Pancreas (tissue), 10 donors: Measurements from ENCODE around the gene TNFRSF14. TPM values are rescaled to one million over a fixed set of nuclear protein-coding genes. Genes with fewer than 3 reads are reported as not detected.

Source experiments
- ATAC-seq, 4 donors: fragments of 200-7000 bp; cut with Tn5 transposase; one replicate each; pipeline versions ENCODE4 v1.8.0 to v1.9.1; 2020; ENCODE audit warnings: mild to moderate bottlenecking in 4 of 4, moderate library complexity in 4 of 4
- DNase-seq, 6 donors: peaks; one replicate each; pipeline ENCODE4 v3.0.0-alpha.2; 2020
- FAIRE-seq: peaks from 2 replicates; lab custom pipeline; 2012; peaks lifted over from hg19 to GRCh38; lab: Jason Lieb, UNC
- H3K27ac ChIP-seq, 4 donors: fragments of 200-600 bp; sonication (generic); 1 replicate in 3 of 4; 2 replicates in 1 of 4; pipeline versions ENCODE4 v1.5.0 to v1.8.0; 2020
- H3K27me3 ChIP-seq, 4 donors: fragments of 200-600 bp; one replicate each; pipeline ENCODE4 v1.8.0; 2021
- H3K36me3 ChIP-seq, 3 donors: fragments of 200-600 bp; sonication (generic) in 1 of 3; one replicate each; pipeline versions ENCODE4 v1.5.0 to v1.8.0; 2020 to 2021
- H3K4me1 ChIP-seq, 3 donors: fragments of 200-600 bp; one replicate each; pipeline ENCODE4 v1.8.0; 2021
- H3K4me3 ChIP-seq, 4 donors: fragments of 200-600 bp; sonication (generic) in 2 of 4; one replicate each; pipeline versions ENCODE4 v1.5.0 to v1.8.0; 2020 to 2021
- H3K9me3 ChIP-seq, 4 donors: fragments of 200-600 bp; one replicate each; pipeline ENCODE4 v1.8.0; 2021
- WGBS, 2 donors: extraction: QIAGEN DNeasy Blood & Tissue Kit; methylation state at CpG; one replicate each; pipeline ENCODE4 v1.1.7; 2013; 5-methylcytosine and 5-hydroxymethylcytosine counted together
- intact Hi-C, 3 donors: fragments of 100-400 bp; cut with DNase I; formaldehyde crosslinking; loops; one replicate each; pipeline versions ENCODE4 v1.11.1 to v1.14.2; 2022
- polyA plus RNA-seq, 2 donors: library from polyadenylated mRNA; stranded (reverse); fragments of 200-250 nt; gene quantifications; one replicate each; pipeline ENCODE4 v1.2.3, GENCODE V29; 2013
- total RNA-seq, 6 donors: library from RNA; stranded (reverse); fragmentation: NEBNext Ultra II Directional in 4 of 6; extraction: Animal tissue kit (Norgen Biotek cat#: 25700) in 4 of 6; gene quantifications; one replicate each; pipeline versions ENCODE4 v1.2.1 to v1.2.4, GENCODE V29; 2021 to 2023
- TF ChIP-seq, protein P1 (sequence below), 4 donors: fragments of 200-600 bp; sonication (generic) in 3 of 4; IDR thresholded peaks; one replicate each; pipeline versions ENCODE4 v1.5.0 to v1.8.0; 2021; ENCODE audit warnings: antibody characterized with exemption in 4 of 4
- donor health status: healthy with polysubstance abuse.
- donor health status: DM: no; HTN: no; CAD: no; lungs with moderate emphysema.
- donor health status: DM: no; HTN: no; CAD: no.
- donor health status: control.
- donor health status: control.
- donor health status: Bipolar disorder and iron deficiency.
- donor health status: DM: yes; HTN: yes; CAD: no.
- donor health status: DM: no; HTN: no; CAD: no.
- donor health status: DM: no; HTN: no; CAD: no.
- donor health status: DM: yes; HTN: yes; CAD: no.

The TNFRSF14 gene
- total and polyA plus RNA-seq, 8 donors, result 10.3 to 124 (median 24.9) TPM

DNA sequence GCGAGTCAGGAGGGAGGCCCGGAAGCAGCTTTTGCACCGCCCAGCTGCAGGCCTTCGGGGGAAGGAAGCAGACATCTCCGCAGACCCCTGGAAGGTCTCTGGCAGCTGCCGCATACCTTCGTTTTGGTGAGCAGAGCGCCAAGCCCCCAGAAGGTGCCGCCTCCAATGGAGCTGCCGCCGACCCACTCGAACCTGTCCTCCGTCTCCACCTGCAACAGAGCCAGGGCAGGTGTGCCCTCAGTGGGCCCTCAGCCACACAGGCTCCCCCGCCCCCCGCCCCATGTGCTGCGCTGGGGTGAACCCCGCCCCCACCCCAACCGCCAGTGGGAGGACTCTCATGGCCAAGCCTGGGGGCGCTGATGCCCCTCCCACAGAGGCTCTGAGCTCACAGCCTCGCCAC, 36.0 kb upstream of the TNFRSF14 start:
- Histone ChIP-seq H3K27ac (no peak overlapping the region), H3K27me3 (no peaks in the 10 kb centered on the region), H3K4me3 (no peak overlapping the region), H3K9me3 (no peaks in the 10 kb centered on the region), H3K4me1 (peaks cover 0 to 13% (median 8%) of the 10 kb centered on the region in 3 donors), H3K36me3 (peaks cover 15 to 59% (median 36%) of the 10 kb centered on the region in 3 donors)
- no peak for ATAC-seq
- TF ChIP-seq, protein P1, sequence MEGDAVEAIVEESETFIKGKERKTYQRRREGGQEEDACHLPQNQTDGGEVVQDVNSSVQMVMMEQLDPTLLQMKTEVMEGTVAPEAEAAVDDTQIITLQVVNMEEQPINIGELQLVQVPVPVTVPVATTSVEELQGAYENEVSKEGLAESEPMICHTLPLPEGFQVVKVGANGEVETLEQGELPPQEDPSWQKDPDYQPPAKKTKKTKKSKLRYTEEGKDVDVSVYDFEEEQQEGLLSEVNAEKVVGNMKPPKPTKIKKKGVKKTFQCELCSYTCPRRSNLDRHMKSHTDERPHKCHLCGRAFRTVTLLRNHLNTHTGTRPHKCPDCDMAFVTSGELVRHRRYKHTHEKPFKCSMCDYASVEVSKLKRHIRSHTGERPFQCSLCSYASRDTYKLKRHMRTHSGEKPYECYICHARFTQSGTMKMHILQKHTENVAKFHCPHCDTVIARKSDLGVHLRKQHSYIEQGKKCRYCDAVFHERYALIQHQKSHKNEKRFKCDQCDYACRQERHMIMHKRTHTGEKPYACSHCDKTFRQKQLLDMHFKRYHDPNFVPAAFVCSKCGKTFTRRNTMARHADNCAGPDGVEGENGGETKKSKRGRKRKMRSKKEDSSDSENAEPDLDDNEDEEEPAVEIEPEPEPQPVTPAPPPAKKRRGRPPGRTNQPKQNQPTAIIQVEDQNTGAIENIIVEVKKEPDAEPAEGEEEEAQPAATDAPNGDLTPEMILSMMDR (IDR thresholded peaks at IDR 0.05), result no peak
- WGBS, 2 donors, result 95 to 96% methylated on average over 19 to 20 of the region's 20 CpGs
- DNase-seq, result no peak
- intact Hi-C loops, result no loop called here
- no peak for FAIRE-seq

DNA sequence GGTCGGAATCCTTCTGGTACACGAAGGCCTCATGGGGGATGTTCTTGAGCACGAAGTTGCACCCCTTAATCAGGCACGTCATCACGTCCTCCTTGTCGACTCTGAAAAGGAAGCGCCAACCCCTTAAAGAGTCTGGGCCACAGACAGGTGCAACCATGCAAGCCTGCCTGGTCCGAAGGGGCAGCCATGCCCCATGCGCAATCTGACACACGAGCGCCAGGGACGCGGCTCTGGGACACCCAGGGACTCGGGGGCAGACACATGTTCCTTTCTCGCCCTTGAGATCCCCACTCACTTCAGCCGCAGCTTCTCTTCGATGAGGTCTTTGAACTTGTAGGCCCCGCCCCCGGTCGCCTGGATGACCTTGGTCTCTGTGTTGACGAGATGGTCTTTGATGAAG, 35.4 kb upstream of the TNFRSF14 start:
- Histone ChIP-seq H3K4me1 (peaks cover 0 to 16% (median 8%) of the 10 kb centered on the region in 3 donors), H3K4me3 (no peak overlapping the region), H3K27ac (no peak overlapping the region), H3K9me3 (no peaks in the 10 kb centered on the region), H3K27me3 (no peaks in the 10 kb centered on the region), H3K36me3 (peaks cover 15 to 55% (median 36%) of the 10 kb centered on the region in 3 donors)
- FAIRE-seq (no peak), DNase-seq (no peak), ATAC-seq (no peak)
- TF ChIP-seq, protein P1 (IDR thresholded peaks at IDR 0.05), result no peak
- intact Hi-C loops, result no loop called here
- WGBS, 2 donors, result 79 to 80% methylated on average over 21 of the region's 21 CpGs

DNA sequence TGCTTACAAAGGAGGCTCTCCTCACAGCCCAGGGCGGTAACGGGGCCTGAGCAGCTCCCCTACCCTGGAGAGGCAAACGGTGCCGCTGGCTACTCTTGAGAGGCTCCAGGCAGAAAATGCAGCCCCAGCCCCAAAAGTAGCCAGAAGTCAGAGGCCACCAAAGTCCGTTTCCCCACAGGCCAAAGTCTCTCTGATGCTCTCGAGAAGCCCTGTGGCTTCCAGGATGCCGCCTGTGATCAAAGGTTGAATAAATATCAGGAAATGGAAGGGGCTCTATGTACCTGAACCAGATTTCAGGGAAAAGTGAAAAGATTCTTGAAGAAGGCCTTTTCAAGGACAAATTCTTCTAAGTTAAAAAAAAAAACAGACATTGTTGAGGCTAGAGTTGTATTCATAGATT, 33.9 kb upstream of the TNFRSF14 start:
- Histone ChIP-seq H3K27me3 (no peaks in the 10 kb centered on the region), H3K9me3 (no peaks in the 10 kb centered on the region), H3K36me3 (peaks cover 8 to 43% (median 32%) of the 10 kb centered on the region in 3 donors), H3K27ac (no peak overlapping the region), H3K4me1 (peaks cover 0 to 16% (median 8%) of the 10 kb centered on the region in 3 donors), H3K4me3 (no peak overlapping the region)
- ATAC-seq, result no peak
- no peak for DNase-seq
- FAIRE-seq, result no peak
- 86 to 88% methylated on average over 7 of the region's 7 CpGs for WGBS, 2 donors
- intact Hi-C loops, result no loop called here
- TF ChIP-seq, protein P1 (IDR thresholded peaks at IDR 0.05), result no peak

DNA sequence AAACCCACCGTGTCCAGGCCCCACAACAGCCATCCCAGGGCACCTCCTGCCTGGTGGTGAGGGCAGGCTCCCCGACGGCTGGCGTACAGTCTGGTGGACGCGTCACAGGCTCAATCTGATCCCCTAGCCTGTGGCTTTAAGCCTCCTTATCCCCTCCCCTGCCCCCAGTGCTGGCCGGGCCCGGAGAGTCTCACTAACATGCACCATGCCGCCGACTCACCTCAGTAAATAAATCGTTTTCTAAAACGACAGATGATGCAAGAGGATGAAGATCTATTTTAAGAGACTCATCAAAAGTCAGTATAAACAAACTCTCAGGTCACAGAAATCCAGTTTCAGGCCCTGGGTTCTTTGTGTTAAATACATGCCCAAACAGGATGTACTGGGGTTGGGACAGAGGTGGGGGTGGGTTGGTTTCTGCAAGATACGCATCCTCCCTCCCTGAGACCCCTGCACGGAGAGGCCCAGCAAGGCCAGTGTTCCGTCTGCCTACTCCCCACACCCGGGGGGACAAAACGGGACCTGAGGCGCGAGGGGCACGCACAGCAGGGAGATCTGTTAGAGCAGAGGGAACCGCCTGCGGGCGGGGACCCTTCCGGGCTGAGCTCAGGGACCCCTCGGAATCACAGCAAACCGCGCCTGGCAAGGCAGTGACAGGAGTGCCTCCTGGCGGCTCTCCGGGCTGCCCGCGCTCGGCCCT, 32.8 kb upstream of the TNFRSF14 start:
- 73 to 75% methylated on average over 32 of the region's 32 CpGs for WGBS, 2 donors

More for the DNA sequence above, 32.8 kb upstream of the TNFRSF14 start:
- intact Hi-C loops, result no loop called here
- Histone ChIP-seq H3K4me1 (peaks cover 0 to 19% (median 8%) of the 10 kb centered on the region in 3 donors), H3K36me3 (peaks cover 5 to 31% (median 21%) of the 10 kb centered on the region in 3 donors), H3K27ac (no peak overlapping the region), H3K9me3 (no peaks in the 10 kb centered on the region), H3K27me3 (no peaks in the 10 kb centered on the region), H3K4me3 (no peak overlapping the region)
- no peak for FAIRE-seq
- DNase-seq, result no peak
- no peak for ATAC-seq
- TF ChIP-seq, protein P1 (IDR thresholded peaks at IDR 0.05), result no peak
